ENCODE measurements around the gene ZNF345.

Gene ZNF345

DNA sequence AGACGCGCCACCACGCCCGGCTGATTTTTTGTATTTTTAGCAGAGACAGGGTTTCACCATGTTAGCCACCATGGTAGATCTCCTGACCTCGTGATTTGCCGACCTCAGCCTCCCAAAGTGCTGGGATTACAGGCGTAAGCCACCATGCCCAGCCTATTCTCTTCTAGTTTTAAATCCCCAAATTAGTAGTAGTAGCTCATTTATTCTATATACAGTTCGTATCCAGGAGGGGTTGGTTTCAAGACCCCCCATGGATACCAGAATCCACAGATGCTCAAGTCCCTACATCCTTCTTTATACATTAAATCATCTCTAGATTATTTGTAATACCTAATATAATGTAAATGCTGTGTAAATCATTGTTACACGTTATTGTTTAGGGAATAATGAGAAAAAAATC lies 67.4 kb downstream of the ZNF345 start:
- DNase-seq: no peak

Measured in stimulated activated CD4-positive, alpha-beta T cell treated with anti-CD3 and anti-CD28 coated beads, Interleukin-4, amount 100 ng/mL, for 1 hour (primary cell).